Testis (tissue), 2 donors: ENCODE results near the gene MAFB.

ENCODE experiments used
- POLR2A ChIP-seq: fragments of 450-650 bp; IDR thresholded peaks from one replicate; pipeline ENCODE4 v1.6.1; 2017; ENCODE audit warnings: antibody characterized with exemption, mild to moderate bottlenecking, moderate library complexity
- TF ChIP-seq, protein P1 (sequence below), 3 experiments: fragments of 450-650 bp in 2 of 3; fragments of 200-600 bp in 1 of 3; sonication (generic) in 1 of 3; IDR thresholded peaks; one replicate each; pipeline ENCODE4 v1.5.1; 2016 to 2019; ENCODE audit warnings: antibody characterized with exemption in 3 of 3, mild to moderate bottlenecking in 2 of 3, moderate library complexity in 1 of 3

DNA sequence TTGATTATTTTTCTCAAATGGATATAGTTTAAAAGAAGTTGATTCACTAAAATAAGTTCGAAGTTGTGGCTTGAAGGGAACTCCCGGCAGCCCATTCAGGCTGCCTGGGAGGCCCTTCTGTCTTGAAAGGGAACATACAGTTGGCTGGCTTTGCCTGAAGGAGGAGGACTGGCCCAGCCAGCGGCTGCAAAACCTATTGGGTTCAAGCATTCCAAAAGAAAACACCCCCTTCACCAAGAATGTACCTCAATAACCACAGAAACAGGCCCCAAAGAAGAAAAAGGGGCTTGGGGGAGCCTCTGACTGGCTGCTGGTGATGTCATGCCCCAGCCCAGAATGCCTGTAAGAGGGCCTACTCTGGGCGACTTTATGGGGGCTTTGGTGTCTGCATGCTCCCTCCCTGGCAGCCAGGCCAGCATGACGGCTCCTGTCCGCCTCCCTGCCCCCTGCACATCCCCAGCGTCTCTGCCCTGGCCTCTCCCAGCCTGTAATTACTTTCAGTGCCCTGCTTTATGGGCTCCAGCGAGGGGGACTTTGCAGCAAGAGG is 36.5 kb downstream of the MAFB start:
- TF ChIP-seq, protein P1, sequence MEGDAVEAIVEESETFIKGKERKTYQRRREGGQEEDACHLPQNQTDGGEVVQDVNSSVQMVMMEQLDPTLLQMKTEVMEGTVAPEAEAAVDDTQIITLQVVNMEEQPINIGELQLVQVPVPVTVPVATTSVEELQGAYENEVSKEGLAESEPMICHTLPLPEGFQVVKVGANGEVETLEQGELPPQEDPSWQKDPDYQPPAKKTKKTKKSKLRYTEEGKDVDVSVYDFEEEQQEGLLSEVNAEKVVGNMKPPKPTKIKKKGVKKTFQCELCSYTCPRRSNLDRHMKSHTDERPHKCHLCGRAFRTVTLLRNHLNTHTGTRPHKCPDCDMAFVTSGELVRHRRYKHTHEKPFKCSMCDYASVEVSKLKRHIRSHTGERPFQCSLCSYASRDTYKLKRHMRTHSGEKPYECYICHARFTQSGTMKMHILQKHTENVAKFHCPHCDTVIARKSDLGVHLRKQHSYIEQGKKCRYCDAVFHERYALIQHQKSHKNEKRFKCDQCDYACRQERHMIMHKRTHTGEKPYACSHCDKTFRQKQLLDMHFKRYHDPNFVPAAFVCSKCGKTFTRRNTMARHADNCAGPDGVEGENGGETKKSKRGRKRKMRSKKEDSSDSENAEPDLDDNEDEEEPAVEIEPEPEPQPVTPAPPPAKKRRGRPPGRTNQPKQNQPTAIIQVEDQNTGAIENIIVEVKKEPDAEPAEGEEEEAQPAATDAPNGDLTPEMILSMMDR (IDR thresholded peaks at IDR 0.05), result no peak
- no peak for TF ChIP-seq POLR2A
